Activated CD4-positive, alpha-beta T cell treated with anti-CD3 and anti-CD28 coated beads for 48 hours (primary cell): ENCODE data around the gene TRAPPC10.

Experiments
- DNase-seq: peaks from one replicate; pipeline ENCODE4 v3.0.0-alpha.2; 2020

The TRAPPC10 gene

GRCh38 chr21:44006017-44006619 lies 6.0 kb upstream of the TRAPPC10 start:
- no peak for DNase-seq

- no peak for DNase-seq
Observed at GRCh38 chr21:44006656-44007055, 5.5 kb upstream of the TRAPPC10 start.

GRCh38 chr21:44010429-44010828 lies 1.7 kb upstream of the TRAPPC10 start:
- DNase-seq: no peak

DNA sequence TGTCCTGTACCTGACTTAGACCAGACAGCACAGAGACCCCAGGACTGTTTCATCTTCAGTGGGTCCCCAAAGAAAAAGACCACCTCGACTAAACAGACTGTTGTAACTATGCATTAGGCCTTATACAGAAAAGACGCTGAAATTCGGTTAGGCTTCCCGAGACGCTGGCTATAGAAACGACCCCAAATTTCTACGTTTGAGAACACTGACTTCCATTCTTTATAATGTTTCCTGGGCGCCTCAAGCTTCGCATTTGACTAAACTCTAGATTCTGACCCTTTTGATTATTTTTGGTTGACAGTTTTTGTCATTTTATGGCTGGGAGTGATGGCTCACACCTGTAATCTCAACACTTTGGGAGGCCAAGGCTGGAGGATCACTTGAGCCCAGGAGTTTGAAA lies 986 bp upstream of the TRAPPC10 start:
- no peak for DNase-seq

GRCh38 chr21:44012474-44013379 lies 618 bp downstream of the TRAPPC10 start:
- peak; percentile 92 for DNase-seq

DNA sequence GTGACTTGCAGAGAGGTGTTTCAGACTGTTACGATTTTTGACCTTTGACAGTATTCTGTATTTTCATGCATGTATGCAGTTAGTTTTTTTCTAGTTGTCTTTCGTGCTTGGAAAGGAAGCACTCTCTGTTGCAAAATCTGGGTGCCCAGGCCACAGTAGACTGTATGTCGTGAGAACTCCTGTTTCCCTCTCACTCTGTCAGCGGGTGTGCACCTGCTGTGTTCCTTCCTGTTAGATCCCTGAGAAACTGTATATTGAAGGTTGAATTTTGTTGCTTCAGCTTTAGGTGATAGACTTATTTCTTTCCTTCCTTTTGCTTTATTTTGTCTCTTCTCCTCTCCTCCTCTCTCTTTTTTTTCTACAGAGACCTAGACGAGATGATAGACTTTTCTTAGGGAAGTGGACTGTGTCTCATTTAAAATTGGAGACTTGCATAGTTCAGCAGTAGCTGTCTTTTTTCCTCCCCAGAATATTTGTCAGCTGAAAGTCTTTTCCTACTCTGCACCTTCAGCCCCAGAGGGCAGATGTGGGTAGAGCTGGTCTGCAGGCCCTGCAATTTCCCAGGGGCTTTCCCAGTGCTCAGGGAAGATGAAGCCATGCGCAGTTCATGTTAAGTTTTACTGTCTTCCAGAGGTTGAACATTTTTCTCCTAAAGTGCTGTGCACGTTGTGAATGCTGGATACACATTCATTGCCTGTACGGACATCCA lies 1.4 kb downstream of the TRAPPC10 start:
- DNase-seq: peak; percentile 45

- no peak for DNase-seq
Observed at GRCh38 chr21:44017601-44018000, 5.5 kb downstream of the TRAPPC10 start.

- DNase-seq: no peak
Observed at GRCh38 chr21:44018127-44018526, 6.0 kb downstream of the TRAPPC10 start.

GRCh38 chr21:44018813-44019567 lies 6.9 kb downstream of the TRAPPC10 start:
- no peak for DNase-seq

- no peak for DNase-seq
Observed at GRCh38 chr21:44019568-44019958, 7.5 kb downstream of the TRAPPC10 start.

DNA sequence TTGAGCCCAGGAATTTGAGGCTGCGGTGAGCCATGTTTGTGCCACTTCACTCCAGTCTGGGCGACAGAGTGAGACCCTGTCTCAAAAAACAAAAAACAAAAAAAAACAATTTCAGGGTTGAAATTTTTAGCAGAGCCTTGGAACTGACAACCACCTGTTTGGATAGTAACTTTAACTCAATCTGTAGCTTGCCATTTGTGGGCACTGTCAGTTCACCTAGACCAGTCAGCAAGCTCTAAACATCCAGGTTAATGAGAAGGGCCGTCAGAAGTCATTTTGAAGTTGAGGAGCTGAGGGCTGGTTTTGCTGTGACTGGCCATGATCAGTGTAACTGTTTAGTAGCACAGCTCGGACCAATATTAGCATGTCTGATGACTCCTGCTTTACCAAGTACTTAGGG lies 8.4 kb downstream of the TRAPPC10 start:
- DNase-seq: no peak

DNA sequence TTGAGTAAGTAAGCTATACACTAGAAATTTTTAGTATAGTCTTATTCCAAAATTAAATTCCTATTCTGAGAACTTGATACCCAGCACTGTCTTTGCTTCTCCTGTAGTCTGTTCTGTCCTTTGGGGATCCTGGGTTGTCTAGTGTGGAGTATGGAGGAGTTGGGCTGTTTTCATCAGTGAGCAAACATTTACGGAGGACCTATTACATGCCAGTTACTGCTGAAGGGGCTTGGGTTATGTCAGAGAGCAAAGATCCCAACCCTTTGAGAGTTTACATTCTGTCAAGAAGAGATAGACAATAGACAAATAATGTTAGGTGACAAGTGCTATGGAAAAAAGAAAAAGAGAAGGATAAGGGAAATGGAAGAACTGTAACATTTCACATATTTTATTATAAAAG lies 9.0 kb downstream of the TRAPPC10 start:
- no peak for DNase-seq

GRCh38 chr21:44024257-44024656 lies 12.1 kb downstream of the TRAPPC10 start:
- DNase-seq: peak; percentile 18

- no peak for DNase-seq
Observed at GRCh38 chr21:44024887-44025353, 12.8 kb downstream of the TRAPPC10 start.

GRCh38 chr21:44027607-44028286 lies 15.6 kb downstream of the TRAPPC10 start:
- DNase-seq: no peak

- no peak for DNase-seq
Observed at GRCh38 chr21:44028287-44028659, 16.2 kb downstream of the TRAPPC10 start.

- no peak for DNase-seq
Observed at GRCh38 chr21:44029460-44030087, 17.5 kb downstream of the TRAPPC10 start.

DNA sequence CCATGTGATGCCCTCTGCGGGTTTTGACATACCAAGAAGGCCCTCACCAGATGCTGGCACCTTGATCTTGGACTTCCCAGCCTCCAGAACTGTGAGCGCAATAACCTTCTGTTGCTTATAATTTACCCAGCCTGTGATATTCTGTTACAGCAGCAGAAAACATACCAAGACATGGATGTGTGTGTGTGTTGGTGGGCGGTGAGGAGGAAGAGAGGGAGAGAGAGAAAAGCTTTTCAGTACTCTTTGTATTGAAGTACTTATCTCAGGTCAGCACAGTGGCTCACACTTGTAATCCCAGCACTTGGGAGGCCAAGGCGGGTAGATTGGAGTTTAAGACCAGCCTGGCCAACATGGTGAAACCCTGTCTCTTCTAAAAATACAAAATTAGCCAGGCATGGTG lies 23.1 kb downstream of the TRAPPC10 start:
- DNase-seq: no peak

- no peak for DNase-seq
Observed at GRCh38 chr21:44038063-44038462, 26.0 kb downstream of the TRAPPC10 start.

GRCh38 chr21:44039828-44040227 lies 27.7 kb downstream of the TRAPPC10 start:
- DNase-seq: no peak

DNA sequence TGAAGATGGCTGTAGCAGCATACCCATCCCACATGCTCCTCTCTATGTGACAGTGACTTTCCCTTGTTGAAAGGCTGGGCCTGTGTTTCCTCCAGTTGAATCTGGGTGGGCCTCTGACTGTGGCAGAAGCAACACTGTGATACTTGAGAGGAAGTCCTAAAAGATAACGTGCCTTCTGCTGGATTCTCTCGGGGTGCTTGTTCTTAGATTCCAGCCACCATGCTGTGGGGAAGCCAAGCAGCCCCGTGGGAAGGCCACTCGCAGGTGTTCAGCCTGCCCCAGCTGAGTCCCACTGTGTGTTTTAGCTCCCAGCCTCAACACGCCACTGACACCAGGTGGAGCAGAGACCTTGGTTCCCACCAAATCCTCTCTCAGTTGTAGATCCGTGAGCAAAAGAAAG lies 31.5 kb downstream of the TRAPPC10 start:
- DNase-seq: no peak

DNA sequence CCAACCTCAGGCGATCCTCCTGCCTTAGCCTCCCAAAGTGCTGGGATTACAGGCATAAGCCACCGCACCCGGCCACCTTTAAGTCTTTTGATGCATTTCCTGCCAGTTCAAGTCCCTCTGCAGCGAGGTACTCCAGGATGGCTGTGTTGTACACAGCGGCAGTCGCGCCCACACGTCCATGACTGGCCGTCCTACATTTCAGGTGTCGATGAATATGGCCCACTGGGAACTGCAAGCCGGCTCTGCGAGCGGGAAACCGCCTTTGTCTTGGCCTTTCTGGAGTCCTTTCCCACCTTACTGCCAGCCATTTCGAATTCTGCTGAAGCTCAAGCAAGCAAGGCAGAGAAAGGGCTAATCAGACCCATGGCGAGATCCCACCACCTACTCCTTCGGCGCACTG lies 34.6 kb downstream of the TRAPPC10 start:
- no peak for DNase-seq
